Lung (tissue), 12 donors: ENCODE results near the gene NR5A2. TPM values are rescaled to one million over a fixed set of nuclear protein-coding genes. Genes with fewer than 3 reads are reported as not detected.
"Not testable (repeated sequence)": the region's sequence is repeated elsewhere in the genome, so short reads cannot be mapped to it uniquely, and the experiment has no call there.

ENCODE experiments used
- ATAC-seq: fragments of 200-7000 bp; cut with Tn5 transposase; one replicate; pipeline ENCODE4 v1.9.1; 2020; ENCODE audit warnings: moderate number of reproducible peaks; ENCODE audit not compliant: insufficient read depth, low FRiP score
- DNase-seq, 3 donors: peaks; one replicate each; pipeline ENCODE4 v3.0.0-alpha.2; 2013 to 2017
- H3K27ac ChIP-seq, 2 donors: one replicate each; pipeline ENCODE4 v1.5.1; 2013; ENCODE audit warnings: mild to moderate bottlenecking in 2 of 2, moderate library complexity in 2 of 2, control low read depth in 1 of 2, inconsistent platforms in 1 of 2, low read depth in 1 of 2, low read length in 1 of 2
- H3K27me3 ChIP-seq, 3 donors: one replicate each; pipeline ENCODE4 v1.5.1; 2013; ENCODE audit warnings: low read length in 2 of 3; ENCODE audit not compliant: control insufficient read depth in 3 of 3, insufficient read depth in 3 of 3
- H3K36me3 ChIP-seq, 4 donors: one replicate each; pipeline ENCODE4 v1.5.1; 2013; ENCODE audit warnings: low read length in 4 of 4, mild to moderate bottlenecking in 1 of 4, moderate library complexity in 1 of 4; ENCODE audit not compliant: control insufficient read depth in 4 of 4, insufficient read depth in 4 of 4
- H3K4me1 ChIP-seq, 5 donors: one replicate each; pipeline ENCODE4 v1.5.1; 2013; ENCODE audit warnings: low read length in 5 of 5, mild to moderate bottlenecking in 2 of 5, moderate library complexity in 1 of 5; ENCODE audit not compliant: control insufficient read depth in 5 of 5, insufficient read depth in 5 of 5
- H3K4me3 ChIP-seq: one replicate; pipeline ENCODE4 v1.5.1; 2013; ENCODE audit warnings: mild to moderate bottlenecking, control low read depth, moderate library complexity
- H3K9ac ChIP-seq, 2 donors: one replicate each; pipeline ENCODE4 v1.5.1; 2013; ENCODE audit warnings: low read length in 2 of 2, control low read depth in 1 of 2; ENCODE audit not compliant: insufficient read depth in 1 of 2
- H3K9me3 ChIP-seq, 4 donors: one replicate each; pipeline ENCODE4 v1.5.1; 2013; ENCODE audit warnings: low read length in 3 of 4, mild to moderate bottlenecking in 1 of 4, moderate library complexity in 1 of 4; ENCODE audit not compliant: control insufficient read depth in 4 of 4, insufficient read depth in 3 of 4
- WGBS, 2 donors: extraction: QIAGEN DNeasy Blood & Tissue Kit; methylation state at CpG; one replicate each; pipeline ENCODE4 v1.1.7; 2013; 5-methylcytosine and 5-hydroxymethylcytosine counted together
- polyA plus RNA-seq, 2 donors: library from polyadenylated mRNA; stranded (reverse); fragments of 200-250 nt; gene quantifications; one replicate each; pipeline ENCODE4 v1.2.1, GENCODE V29; 2013
- total RNA-seq, 2 donors: library from RNA; depleted of rRNA in 1 of 2; stranded (reverse); fragments of >200 nt in 1 of 2; gene quantifications; one replicate each; pipeline ENCODE4 v1.2.1, GENCODE V29; 2014 to 2021
- TF ChIP-seq, protein P1 (sequence below): IDR thresholded peaks from 2 replicates; pipeline ENCODE4 v1.5.1; 2012; ENCODE audit warnings: mild to moderate bottlenecking; ENCODE audit errors: control extremely low read depth, extremely low read depth
- donor health status: control.
- donor health status: control.
- donor health status: Bipolar disorder and iron deficiency.
- donor health status: healthy.
- donor health status: DM: yes; HTN: yes; CAD: no.

The NR5A2 gene
- total and polyA plus RNA-seq, 4 donors, result 1.2 to 8.5 (median 2.6) TPM

DNA sequence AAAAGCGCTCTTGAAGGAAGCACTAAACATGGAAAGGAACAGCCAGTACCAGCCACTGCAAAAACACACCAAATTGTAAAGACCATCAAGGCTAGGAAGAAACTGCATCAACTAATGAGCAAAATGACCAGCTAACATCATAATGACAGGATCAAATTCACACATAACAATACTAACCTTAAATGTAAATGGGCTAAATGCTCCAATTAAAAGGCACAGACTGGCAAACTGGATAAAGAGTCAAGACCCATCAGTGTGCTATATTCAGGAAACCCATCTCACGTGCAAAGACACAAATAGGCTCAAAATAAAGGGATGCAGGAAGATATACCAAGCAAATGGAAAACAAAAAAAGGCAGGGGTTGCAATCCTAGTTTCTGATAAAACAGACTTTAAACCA is 159.8 kb downstream of the NR5A2 start:
- WGBS, 2 donors, result 92 to 98% methylated on average over 2 of the region's 2 CpGs
- not testable (repeated sequence) for H3K4me3 ChIP-seq, H3K27me3 ChIP-seq, DNase-seq, H3K9me3 ChIP-seq, H3K9ac ChIP-seq, H3K36me3 ChIP-seq, ATAC-seq, H3K4me1 ChIP-seq, H3K27ac ChIP-seq

DNA sequence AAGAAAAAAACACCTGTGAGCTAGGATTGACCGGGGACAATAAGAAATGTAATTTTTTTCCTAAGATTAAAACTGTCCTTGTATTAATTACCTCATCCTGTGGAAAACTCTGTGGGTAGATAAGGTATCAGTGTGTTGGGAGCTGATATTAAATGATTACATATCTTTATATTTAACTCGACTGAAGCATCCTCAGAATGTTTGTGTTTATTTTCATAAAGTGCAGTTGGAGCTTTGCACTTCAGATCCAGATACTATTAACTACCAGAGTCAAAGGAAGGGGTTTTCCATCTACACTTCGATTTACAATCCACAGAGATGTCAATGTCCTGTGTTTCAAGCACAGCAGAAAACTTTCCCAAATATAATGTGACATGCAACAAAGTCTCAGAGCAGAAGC is 164.5 kb downstream of the NR5A2 start:
- no peaks in the 10 kb centered on the region for H3K27me3 ChIP-seq
- ATAC-seq, result no peak
- no peaks in the 10 kb centered on the region for H3K36me3 ChIP-seq
- no peak overlapping the region for H3K4me3 ChIP-seq
- no peak overlapping the region for H3K9ac ChIP-seq
- WGBS, 2 donors, result 73 to 76% methylated on average over 3 of the region's 3 CpGs
- no peak for DNase-seq
- no peaks in the 10 kb centered on the region for H3K9me3 ChIP-seq
- TF ChIP-seq, protein P1, sequence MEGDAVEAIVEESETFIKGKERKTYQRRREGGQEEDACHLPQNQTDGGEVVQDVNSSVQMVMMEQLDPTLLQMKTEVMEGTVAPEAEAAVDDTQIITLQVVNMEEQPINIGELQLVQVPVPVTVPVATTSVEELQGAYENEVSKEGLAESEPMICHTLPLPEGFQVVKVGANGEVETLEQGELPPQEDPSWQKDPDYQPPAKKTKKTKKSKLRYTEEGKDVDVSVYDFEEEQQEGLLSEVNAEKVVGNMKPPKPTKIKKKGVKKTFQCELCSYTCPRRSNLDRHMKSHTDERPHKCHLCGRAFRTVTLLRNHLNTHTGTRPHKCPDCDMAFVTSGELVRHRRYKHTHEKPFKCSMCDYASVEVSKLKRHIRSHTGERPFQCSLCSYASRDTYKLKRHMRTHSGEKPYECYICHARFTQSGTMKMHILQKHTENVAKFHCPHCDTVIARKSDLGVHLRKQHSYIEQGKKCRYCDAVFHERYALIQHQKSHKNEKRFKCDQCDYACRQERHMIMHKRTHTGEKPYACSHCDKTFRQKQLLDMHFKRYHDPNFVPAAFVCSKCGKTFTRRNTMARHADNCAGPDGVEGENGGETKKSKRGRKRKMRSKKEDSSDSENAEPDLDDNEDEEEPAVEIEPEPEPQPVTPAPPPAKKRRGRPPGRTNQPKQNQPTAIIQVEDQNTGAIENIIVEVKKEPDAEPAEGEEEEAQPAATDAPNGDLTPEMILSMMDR, result no peak
- H3K4me1 ChIP-seq, result peaks cover 0 to 2% (median 0%) of the 10 kb centered on the region in 5 donors
- H3K27ac ChIP-seq, result no peak overlapping the region

DNA sequence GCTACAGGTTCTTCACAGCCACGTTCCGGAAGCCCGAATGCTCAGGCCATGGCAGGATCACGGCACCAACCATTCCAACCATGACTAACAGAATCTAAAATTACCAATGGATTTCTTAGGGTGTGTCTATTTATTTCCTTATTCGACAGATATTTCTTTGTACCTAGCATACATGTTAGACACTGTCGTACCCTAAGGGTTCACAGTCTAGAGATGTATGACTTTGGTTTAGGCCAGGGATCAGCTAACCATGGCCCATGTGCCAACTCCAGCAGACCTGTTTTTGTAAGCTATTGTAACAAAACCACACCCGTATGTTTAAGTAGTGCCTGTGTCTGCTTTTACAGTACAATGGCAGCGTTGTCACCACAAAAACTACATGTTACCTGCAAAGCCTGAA is 167.0 kb downstream of the NR5A2 start:
- 87 to 94% methylated on average over 8 of the region's 8 CpGs for WGBS, 2 donors
- H3K9me3 ChIP-seq, result no peaks in the 10 kb centered on the region
- no peaks in the 10 kb centered on the region for H3K27me3 ChIP-seq
- DNase-seq (no peak), ATAC-seq (no peak)
- H3K36me3 ChIP-seq, result no peaks in the 10 kb centered on the region
- TF ChIP-seq, protein P1, result no peak
- H3K4me3 ChIP-seq, result no peak overlapping the region
- no peak overlapping the region for H3K9ac ChIP-seq
- H3K27ac ChIP-seq, result no peak overlapping the region
- H3K4me1 ChIP-seq, result peaks cover 0 to 2% (median 0%) of the 10 kb centered on the region in 5 donors

DNA sequence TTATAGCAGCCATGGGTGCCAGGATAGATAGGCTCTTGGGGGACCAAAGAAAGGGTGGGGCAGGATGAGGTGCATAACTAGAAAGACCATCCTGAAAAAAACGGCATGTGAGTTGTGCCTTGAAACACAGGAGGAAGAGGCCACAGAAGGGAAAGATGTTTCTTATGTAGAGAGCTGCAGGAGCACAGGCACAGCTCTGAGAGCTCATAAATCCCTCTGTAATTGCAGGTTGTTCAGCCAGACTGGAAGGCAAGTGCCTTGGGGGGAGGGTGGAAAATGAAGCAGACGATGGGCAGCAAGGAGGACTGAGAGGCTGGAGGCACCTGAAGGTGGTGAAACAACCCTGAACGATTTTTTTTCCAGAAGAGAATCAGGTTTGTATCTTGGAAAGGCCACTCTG is 170.7 kb downstream of the NR5A2 start:
- WGBS, 2 donors, result 34 to 59% methylated on average over 3 of the region's 3 CpGs
- H3K9me3 ChIP-seq, result peaks cover 0 to 6% (median 0%) of the 10 kb centered on the region in 4 donors
- ATAC-seq, result no peak
- peaks cover 0 to 2% (median 0%) of the 10 kb centered on the region in 5 donors for H3K4me1 ChIP-seq
- H3K27ac ChIP-seq, result no peak overlapping the region
- DNase-seq, result no peak
- H3K27me3 ChIP-seq, result no peaks in the 10 kb centered on the region
- TF ChIP-seq, protein P1, result no peak
- H3K9ac ChIP-seq, result no peak overlapping the region
- H3K4me3 ChIP-seq, result no peak overlapping the region
- H3K36me3 ChIP-seq, result no peaks in the 10 kb centered on the region
